PC-3 (cell line): ENCODE data around the gene ATP8A1.

Source experiments
- CTCF ChIP-seq: fragments of 300-600 bp; sonication (generic); conservative IDR thresholded peaks from 2 replicates; pipeline ENCODE4 v1.5.1; 2017; ENCODE audit warnings: antibody characterized with exemption, low read depth, mild to moderate bottlenecking, low read length
- EZH2phosphoT487 ChIP-seq: fragments of 300-600 bp; sonication (generic); IDR thresholded peaks from 2 replicates; pipeline ENCODE4 v1.6.1; 2018; ENCODE audit warnings: mild to moderate bottlenecking, antibody characterized with exemption, low read length, borderline replicate concordance

- TF ChIP-seq CTCF (no peak), EZH2phosphoT487 (no peak)
Measured at GRCh38 chr4:42554072-42554471, 102.8 kb downstream of the ATP8A1 start.
